Dermis blood vessel endothelial cell (primary cell): ENCODE data around the gene IFT80. TPM values are rescaled to one million over a fixed set of nuclear protein-coding genes. Genes with fewer than 3 reads are reported as not detected.

ENCODE experiments used
- total RNA-seq: library from RNA; depleted of rRNA; stranded (reverse); fragments of >200 nt; gene quantifications from 2 replicates; pipeline ENCODE4 v1.2.3, GENCODE V29; 2014

IFT80 gene
- total RNA-seq, 1 donor from 2014 or later = 28.6 TPM

Other genes starting within 250 kb of the IFT80 start
- gene C3orf80, start 173.8 kb downstream of the IFT80 start, total RNA-seq = not detected in 2 replicates
- 46.8 and 131 TPM in 2 replicates for gene SMC4, start 425 bp upstream of the IFT80 start, total RNA-seq
- 19.7 and 30.5 TPM in 2 replicates for gene TRIM59, start 50.6 kb upstream of the IFT80 start, total RNA-seq
- 23.5 and 35.5 TPM in 2 replicates for gene KPNA4, start 166.3 kb upstream of the IFT80 start, total RNA-seq